ENCODE data around the gene PLCB4.

Gene PLCB4

GRCh38 chr20:9500121-9500520 is 431.2 kb downstream of the PLCB4 start:
- no peak overlapping the region for H3K4me3 ChIP-seq (ENCODE audit: low read length)
- TF ChIP-seq CTCF (IDR thresholded peaks at IDR 0.05; ENCODE audit: insufficient read depth, low read depth, low read length, missing control alignments): no peak
- no peak for DNase-seq (ENCODE audit: low read depth)

- no peak for TF ChIP-seq CTCF (IDR thresholded peaks at IDR 0.05; ENCODE audit: insufficient read depth, low read depth, low read length, missing control alignments)
- H3K4me3 ChIP-seq (ENCODE audit: low read length): no peak overlapping the region
- no peak for DNase-seq (ENCODE audit: low read depth)
These were observed 432.6 kb downstream of the PLCB4 start for GRCh38 chr20:9501473-9501872.

GRCh38 chr20:9503526-9504245 is 434.8 kb downstream of the PLCB4 start:
- no peak for TF ChIP-seq CTCF (IDR thresholded peaks at IDR 0.05; ENCODE audit: insufficient read depth, low read depth, low read length, missing control alignments)
- H3K4me3 ChIP-seq (ENCODE audit: low read length): no peak overlapping the region
- DNase-seq (ENCODE audit: low read depth): no peak

DNA sequence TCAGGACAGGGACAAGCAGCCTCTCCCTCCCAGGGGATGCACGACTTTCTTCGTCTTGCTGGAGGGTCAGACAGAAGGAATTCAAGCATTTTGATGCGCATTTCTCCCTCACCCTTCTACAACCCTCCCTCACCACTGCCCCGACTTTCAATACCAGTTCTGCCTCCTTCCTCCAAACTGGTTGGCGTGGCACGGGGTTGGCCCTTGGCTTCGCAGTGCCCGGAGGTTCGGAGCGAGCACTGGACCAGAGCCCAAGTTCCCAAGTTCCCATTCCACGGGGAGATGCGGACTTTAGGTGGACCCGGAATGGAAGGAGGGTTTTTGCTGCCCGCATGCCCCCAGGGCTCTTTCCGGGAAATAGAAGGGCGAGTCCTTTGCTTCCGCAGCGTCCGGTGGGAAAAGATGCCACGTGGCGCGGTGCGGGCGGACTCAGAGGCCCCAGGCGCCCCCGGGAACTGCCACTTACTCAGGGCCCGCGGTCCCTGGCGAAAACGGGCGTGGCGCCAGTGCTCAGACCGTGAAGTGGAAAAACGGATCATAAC is 437.5 kb downstream of the PLCB4 start:
- no peak overlapping the region for H3K4me3 ChIP-seq (ENCODE audit: low read length)
- no peak for DNase-seq (ENCODE audit: low read depth)
- no peak for TF ChIP-seq CTCF (IDR thresholded peaks at IDR 0.05; ENCODE audit: insufficient read depth, low read depth, low read length, missing control alignments)

DNA sequence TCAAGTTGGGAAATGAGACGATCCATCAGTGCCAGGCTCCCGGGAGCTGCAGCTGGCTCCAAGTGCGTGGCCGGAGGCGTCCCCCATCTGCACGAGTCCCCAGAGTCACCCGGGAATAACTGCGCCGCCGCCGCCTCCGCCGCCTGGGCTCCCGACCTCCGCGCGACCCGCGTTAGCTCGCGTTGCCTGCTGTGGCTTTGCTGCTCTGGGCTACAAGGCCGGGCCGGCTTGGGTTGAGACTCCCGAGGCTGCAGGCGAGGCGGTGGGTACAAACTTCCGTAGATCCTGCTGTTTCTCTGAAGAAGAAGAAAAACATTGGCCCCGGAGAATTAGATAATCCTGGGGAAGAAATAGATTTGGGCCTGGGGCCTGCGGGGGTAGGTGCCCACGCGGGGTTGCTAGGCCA is 438.1 kb downstream of the PLCB4 start:
- no peak for TF ChIP-seq CTCF (IDR thresholded peaks at IDR 0.05; ENCODE audit: insufficient read depth, low read depth, low read length, missing control alignments)
- no peak for DNase-seq (ENCODE audit: low read depth)
- H3K4me3 ChIP-seq (ENCODE audit: low read length): no peak overlapping the region

DNA sequence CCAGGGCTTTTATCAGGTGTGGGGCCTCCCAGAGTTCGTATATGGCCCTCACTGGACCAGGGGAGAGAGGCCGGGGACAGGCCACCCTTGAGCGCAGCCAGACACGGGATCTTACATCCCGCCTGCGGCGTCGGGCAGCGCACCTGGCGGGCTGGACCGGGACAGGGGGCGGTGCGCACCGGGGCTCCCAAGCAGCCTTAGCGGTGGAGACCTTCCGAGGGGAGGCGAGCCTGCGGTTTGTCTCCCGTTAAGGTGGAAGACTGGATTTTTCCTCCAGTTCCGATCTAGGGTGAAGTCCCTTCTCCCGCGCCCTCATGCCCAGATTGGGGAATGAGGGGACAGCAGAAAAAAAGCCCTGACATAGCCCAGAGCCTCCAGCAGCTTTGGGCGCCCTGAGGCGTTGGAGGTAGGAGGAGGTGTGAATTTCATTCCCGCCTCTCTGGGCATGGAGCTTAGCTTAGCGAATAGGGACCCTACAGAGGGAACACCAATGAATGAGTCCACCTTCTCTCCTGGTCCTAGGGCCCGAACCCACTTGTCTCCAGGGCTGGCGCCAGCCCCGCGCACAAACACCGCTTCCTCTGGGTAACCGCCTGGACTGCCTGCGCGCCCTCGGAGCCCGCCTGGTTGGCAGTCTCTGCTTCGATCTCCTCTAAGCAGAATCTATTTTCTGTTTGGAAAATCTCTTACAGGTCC is 438.8 kb downstream of the PLCB4 start:
- no peak overlapping the region for H3K4me3 ChIP-seq (ENCODE audit: low read length)
- DNase-seq (ENCODE audit: low read depth): no peak
- no peak for TF ChIP-seq CTCF (IDR thresholded peaks at IDR 0.05; ENCODE audit: insufficient read depth, low read depth, low read length, missing control alignments)
